Aorta (tissue), 5 donors: Measurements from ENCODE around the gene NPAS2. TPM values are rescaled to one million over a fixed set of nuclear protein-coding genes. Genes with fewer than 3 reads are reported as not detected.

Experiments
- ATAC-seq: fragments of 200-7000 bp; cut with Tn5 transposase; one replicate; pipeline ENCODE4 v1.9.1; 2022; ENCODE audit warnings: moderate library complexity; ENCODE audit not compliant: low FRiP score
- DNase-seq, 2 donors: peaks; one replicate each; pipeline ENCODE4 v3.0.0-alpha.2; 2020
- H3K27ac ChIP-seq, 2 donors: one replicate each; pipeline ENCODE4 v1.5.1; 2013; ENCODE audit warnings: low read length in 2 of 2, mild to moderate bottlenecking in 2 of 2, moderate library complexity in 2 of 2, control low read depth in 1 of 2, inconsistent platforms in 1 of 2, low read depth in 1 of 2
- H3K27me3 ChIP-seq, 2 donors: one replicate each; pipeline ENCODE4 v1.6.1; 2013; ENCODE audit warnings: control low read depth in 1 of 2, low read length in 1 of 2, mild to moderate bottlenecking in 1 of 2, moderate library complexity in 1 of 2; ENCODE audit not compliant: insufficient read depth in 2 of 2, control insufficient read depth in 1 of 2
- H3K36me3 ChIP-seq, 2 donors: one replicate each; pipeline ENCODE4 v1.6.1; 2013; ENCODE audit warnings: control low read depth in 1 of 2, low read length in 1 of 2, mild to moderate bottlenecking in 1 of 2; ENCODE audit not compliant: insufficient read depth in 2 of 2, control insufficient read depth in 1 of 2
- H3K4me1 ChIP-seq, 2 donors: one replicate each; pipeline ENCODE4 v1.6.1; 2013; ENCODE audit warnings: low read length in 2 of 2, control low read depth in 1 of 2, mild to moderate bottlenecking in 1 of 2, moderate library complexity in 1 of 2; ENCODE audit not compliant: insufficient read depth in 2 of 2, control insufficient read depth in 1 of 2
- H3K4me3 ChIP-seq, 2 donors: one replicate each; pipeline ENCODE4 v1.5.1; 2013; ENCODE audit warnings: low read length in 2 of 2, control low read depth in 1 of 2, mild to moderate bottlenecking in 1 of 2
- H3K9me3 ChIP-seq: one replicate; pipeline ENCODE4 v1.6.1; 2013; ENCODE audit warnings: mild to moderate bottlenecking, low read length; ENCODE audit not compliant: control insufficient read depth
- WGBS, 2 donors: extraction: QIAGEN DNeasy Blood & Tissue Kit; methylation state at CpG; one replicate each; pipeline ENCODE4 v1.1.7; 2013; 5-methylcytosine and 5-hydroxymethylcytosine counted together
- intact Hi-C, 2 donors: fragments of 100-400 bp; cut with DNase I; formaldehyde crosslinking; loops; one replicate each; pipeline versions ENCODE4 v1.14.2 to v1.15.0; 2022
- polyA plus RNA-seq, 2 donors: library from polyadenylated mRNA; stranded (reverse); fragments of 200-250 nt; gene quantifications; one replicate each; pipeline ENCODE4 v1.2.3, GENCODE V29; 2013
- total RNA-seq, 2 donors: library from RNA; stranded (reverse); fragmentation: NEBNext Ultra II Directional; extraction: Animal tissue kit (Norgen Biotek cat#: 25700); gene quantifications; one replicate each; pipeline ENCODE4 v1.2.1, GENCODE V29; 2021
- donor health status: healthy with polysubstance abuse.
- donor health status: Bipolar disorder and iron deficiency.
- donor health status: DM: no; HTN: no; CAD: no.
- donor health status: DM: no; HTN: no; CAD: no.
- donor health status: DM: yes; HTN: yes; CAD: no.

NPAS2 gene
- total and polyA plus RNA-seq, 4 donors = 7.8 to 42.0 (median 24.2) TPM

- Histone ChIP-seq H3K27me3 (no peaks in the 10 kb centered on the region), H3K27ac (no peak overlapping the region), H3K36me3 (no peaks in the 10 kb centered on the region), H3K4me1 (peaks cover 0 to 2% of the 10 kb centered on the region in 2 donors), H3K9me3 (no peaks in the 10 kb centered on the region), H3K4me3 (no peak overlapping the region)
- intact Hi-C loops = no loop called here
- WGBS, 2 donors = 84 to 88% methylated on average over 10 of the region's 10 CpGs
- ATAC-seq (no peak), DNase-seq (no peak)
Observed at GRCh38 chr2:100791294-100791935, 28.5 kb upstream of the NPAS2 start.

- Histone ChIP-seq H3K4me3 (no peak overlapping the region), H3K36me3 (no peaks in the 10 kb centered on the region), H3K9me3 (no peaks in the 10 kb centered on the region), H3K27ac (no peak overlapping the region), H3K4me1 (peaks cover 0 to 2% of the 10 kb centered on the region in 2 donors), H3K27me3 (no peaks in the 10 kb centered on the region)
- 94 to 96% methylated on average over 7 of the region's 7 CpGs for WGBS, 2 donors
- ATAC-seq (no peak), DNase-seq (no peak)
- intact Hi-C loops = no loop called here
Observed at GRCh38 chr2:100791936-100792308, 28.0 kb upstream of the NPAS2 start.

GRCh38 chr2:100793220-100793619 is 26.7 kb upstream of the NPAS2 start:
- intact Hi-C loops = no loop called here
- no peak for ATAC-seq
- Histone ChIP-seq H3K27ac (no peak overlapping the region), H3K9me3 (no peaks in the 10 kb centered on the region), H3K4me3 (no peak overlapping the region), H3K4me1 (no peaks in the 10 kb centered on the region), H3K36me3 (no peaks in the 10 kb centered on the region), H3K27me3 (no peaks in the 10 kb centered on the region)
- DNase-seq = no peak
- WGBS, 2 donors = 94 to 96% methylated on average over 8 of the region's 8 CpGs

GRCh38 chr2:100793982-100794381 is 26.0 kb upstream of the NPAS2 start:
- intact Hi-C loops = no loop called here
- 89 to 90% methylated on average over 9 of the region's 9 CpGs for WGBS, 2 donors
- ATAC-seq (no peak), DNase-seq (no peak)
- no peaks in the 10 kb centered on the region for H3K27me3 ChIP-seq
- no peaks in the 10 kb centered on the region for H3K9me3 ChIP-seq
- H3K36me3 ChIP-seq = no peaks in the 10 kb centered on the region
- H3K27ac ChIP-seq = no peak overlapping the region
- no peaks in the 10 kb centered on the region for H3K4me1 ChIP-seq
- H3K4me3 ChIP-seq = no peak overlapping the region

GRCh38 chr2:100796499-100797100 is 23.3 kb upstream of the NPAS2 start:
- intact Hi-C loops = no loop called here
- H3K4me1 ChIP-seq = no peaks in the 10 kb centered on the region
- no peaks in the 10 kb centered on the region for H3K36me3 ChIP-seq
- H3K27ac ChIP-seq = no peak overlapping the region
- H3K9me3 ChIP-seq = no peaks in the 10 kb centered on the region
- DNase-seq (no peak), ATAC-seq (no peak)
- 83 to 90% methylated on average over 5 of the region's 5 CpGs for WGBS, 2 donors
- H3K27me3 ChIP-seq = no peaks in the 10 kb centered on the region
- H3K4me3 ChIP-seq = no peak overlapping the region

- H3K27ac ChIP-seq = no peak overlapping the region
- WGBS, 2 donors = 91 to 92% methylated on average over 5 of the region's 5 CpGs
Observed at GRCh38 chr2:100799686-100800085, 20.3 kb upstream of the NPAS2 start.

GRCh38 chr2:100800915-100801314 is 19.0 kb upstream of the NPAS2 start:
- H3K9me3 ChIP-seq = no peaks in the 10 kb centered on the region
- no peak overlapping the region for H3K4me3 ChIP-seq
- DNase-seq (no peak), ATAC-seq (no peak)
- WGBS, 2 donors = 50 to 54% methylated on average over 2 of the region's 2 CpGs
- no peaks in the 10 kb centered on the region for H3K4me1 ChIP-seq
- no peak overlapping the region for H3K27ac ChIP-seq
- H3K27me3 ChIP-seq = no peaks in the 10 kb centered on the region
- intact Hi-C loops = no loop called here
- no peaks in the 10 kb centered on the region for H3K36me3 ChIP-seq

More at GRCh38 chr2:100799686-100800085, 20.3 kb upstream of the NPAS2 start:
- Histone ChIP-seq H3K27me3 (no peaks in the 10 kb centered on the region), H3K4me3 (no peak overlapping the region), H3K36me3 (no peaks in the 10 kb centered on the region), H3K9me3 (no peaks in the 10 kb centered on the region), H3K4me1 (no peaks in the 10 kb centered on the region)
- no peak for DNase-seq
- intact Hi-C loops = no loop called here
- no peak for ATAC-seq

GRCh38 chr2:100801402-100801801 is 18.5 kb upstream of the NPAS2 start:
- WGBS, 2 donors = 21 to 26% methylated on average over 1 of the region's 1 CpG
- intact Hi-C loops = no loop called here
- DNase-seq = no peak
- Histone ChIP-seq H3K4me1 (no peaks in the 10 kb centered on the region), H3K27me3 (no peaks in the 10 kb centered on the region), H3K4me3 (no peak overlapping the region), H3K9me3 (no peaks in the 10 kb centered on the region), H3K36me3 (no peaks in the 10 kb centered on the region), H3K27ac (no peak overlapping the region)
- ATAC-seq = no peak

GRCh38 chr2:100802066-100802465 is 17.9 kb upstream of the NPAS2 start:
- H3K27ac ChIP-seq = no peak overlapping the region
- no peaks in the 10 kb centered on the region for H3K36me3 ChIP-seq
- no peak for DNase-seq
- H3K9me3 ChIP-seq = no peaks in the 10 kb centered on the region
- ATAC-seq = no peak
- WGBS, 2 donors = 95 to 96% methylated on average over 9 of the region's 9 CpGs
- H3K27me3 ChIP-seq = no peaks in the 10 kb centered on the region
- intact Hi-C loops = no loop called here
- no peak overlapping the region for H3K4me3 ChIP-seq
- H3K4me1 ChIP-seq = no peaks in the 10 kb centered on the region
